Neural cell (in vitro differentiated cells): Measurements from ENCODE around the gene C3orf70. TPM values are rescaled to one million over a fixed set of nuclear protein-coding genes. Genes with fewer than 3 reads are reported as not detected.

Experiments used
- H2AFZ ChIP-seq: fragments of 200-600, 300-800 bp; sonication (generic), shearing (Covaris generic); 2 replicates; pipeline ENCODE4 v1.6.0; 2014; ENCODE audit warnings: low read depth, mild to moderate bottlenecking, antibody characterized with exemption, low read length, moderate library complexity
- H3F3A ChIP-seq: fragments of 200-600 bp; shearing (Covaris generic); 2 replicates; pipeline ENCODE4 v1.6.1; 2016; ENCODE audit warnings: mild to moderate bottlenecking, moderate library complexity, mixed read lengths, antibody characterized with exemption, low read length; ENCODE audit not compliant: insufficient read depth, poor library complexity, severe bottlenecking
- H3K27ac ChIP-seq: fragments of 200-600, 300-800 bp; sonication (generic), shearing (Covaris generic); 2 replicates; pipeline ENCODE4 v1.5.1; 2014; ENCODE audit warnings: mild to moderate bottlenecking, low read length, moderate library complexity
- H3K27me3 ChIP-seq: fragments of 300-800, 200-600 bp; sonication (generic), shearing (Covaris generic); 2 replicates; pipeline ENCODE4 v1.6.0; 2014; ENCODE audit warnings: mild to moderate bottlenecking, low read depth, low read length, moderate library complexity; ENCODE audit not compliant: insufficient read depth
- H3K36me3 ChIP-seq: fragments of 300-800, 200-600 bp; sonication (generic), shearing (Covaris generic); 2 replicates; pipeline ENCODE4 v1.5.1; 2014; ENCODE audit warnings: mild to moderate bottlenecking, antibody characterized with exemption, low read length, moderate library complexity; ENCODE audit not compliant: insufficient read depth
- H3K4me2 ChIP-seq: fragments of 300-800, 200-600 bp; sonication (generic), shearing (Covaris generic); 2 replicates; pipeline ENCODE4 v1.6.0; 2014; ENCODE audit warnings: mild to moderate bottlenecking, low read length
- H3K4me3 ChIP-seq: fragments of 300-800, 200-600 bp; sonication (generic), shearing (Covaris generic); 2 replicates; pipeline ENCODE4 v1.5.1; 2014; ENCODE audit warnings: mild to moderate bottlenecking, low read length, moderate library complexity
- H3K79me2 ChIP-seq: fragments of 200-600 bp; shearing (Covaris generic); replicated peaks from 2 replicates; pipeline ENCODE4 v1.6.0; 2014; ENCODE audit warnings: mild to moderate bottlenecking, low read length, moderate library complexity; ENCODE audit not compliant: insufficient read depth
- H3K9ac ChIP-seq: fragments of 300-800, 200-600 bp; sonication (generic), shearing (Covaris generic); 2 replicates; pipeline ENCODE4 v1.6.1; 2016; ENCODE audit warnings: mild to moderate bottlenecking, low read length, mixed read lengths
- H3K9me2 ChIP-seq: fragments of 200-600 bp; shearing (Covaris generic); 2 replicates; pipeline ENCODE4 v1.6.1; 2016; ENCODE audit warnings: mild to moderate bottlenecking, low read length, mixed read lengths; ENCODE audit not compliant: insufficient read depth
- H3K9me3 ChIP-seq: fragments of 200-600, 300-800 bp; sonication (generic), shearing (Covaris generic); 2 replicates; pipeline ENCODE4 v1.6.1; 2016; ENCODE audit warnings: mild to moderate bottlenecking, mixed run types, low read length, moderate library complexity, mixed read lengths
- H4K20me1 ChIP-seq: fragments of 200-600 bp; shearing (Covaris generic); 2 replicates; pipeline ENCODE4 v1.6.1; 2016; ENCODE audit warnings: mild to moderate bottlenecking, mixed run types; ENCODE audit not compliant: insufficient read depth
- EP300 ChIP-seq: fragments of 450-650 bp; conservative IDR thresholded peaks from 2 replicates; pipeline ENCODE4 v1.6.1; 2014; ENCODE audit warnings: antibody characterized with exemption, mild to moderate bottlenecking, moderate library complexity; ENCODE audit not compliant: poor library complexity, severe bottlenecking
- EZH2 ChIP-seq: fragments of 200-600, 300-800 bp; shearing (Covaris generic), sonication (generic); IDR thresholded peaks from 2 replicates; pipeline ENCODE4 v1.6.1; 2014; ENCODE audit warnings: antibody characterized with exemption, low read length, borderline replicate concordance, mild to moderate bottlenecking; ENCODE audit not compliant: insufficient read depth, poor library complexity, severe bottlenecking
- MXI1 ChIP-seq: fragments of 450-650 bp; conservative IDR thresholded peaks from 2 replicates; pipeline ENCODE4 v1.6.1; 2014; ENCODE audit warnings: antibody characterized with exemption, mild to moderate bottlenecking; ENCODE audit not compliant: poor library complexity, severe bottlenecking
- POLR2AphosphoS5 ChIP-seq: IDR thresholded peaks from 2 replicates; pipeline ENCODE4 v1.6.1; 2012
- RAD21 ChIP-seq: fragments of 450-650 bp; conservative IDR thresholded peaks from 2 replicates; pipeline ENCODE4 v1.6.1; 2014; ENCODE audit warnings: antibody characterized with exemption, mild to moderate bottlenecking, moderate library complexity
- SMC3 ChIP-seq: fragments of 450-650 bp; conservative IDR thresholded peaks from 2 replicates; pipeline ENCODE4 v1.6.1; 2014; ENCODE audit warnings: antibody characterized with exemption, mild to moderate bottlenecking, moderate library complexity; ENCODE audit not compliant: poor library complexity
- TAF1 ChIP-seq: IDR thresholded peaks from 2 replicates; pipeline ENCODE4 v1.6.1; 2012; ENCODE audit warnings: low read depth
- polyA plus RNA-seq: library from polyadenylated mRNA; depleted of rRNA; stranded (reverse); fragments of >200 nt; gene quantifications from 2 replicates; pipeline ENCODE4 v1.2.3, GENCODE V29; 2014
- TF ChIP-seq, protein P1 (sequence below): IDR thresholded peaks from 2 replicates; pipeline ENCODE4 v1.6.1; 2012; ENCODE audit warnings: borderline replicate concordance
- TF ChIP-seq, protein P2 (sequence below): fragments of 450-650 bp; IDR thresholded peaks from 2 replicates; pipeline ENCODE4 v1.5.1; 2014; ENCODE audit warnings: antibody characterized with exemption, mild to moderate bottlenecking, moderate library complexity; ENCODE audit not compliant: poor library complexity, severe bottlenecking

C3orf70 gene
- polyA plus RNA-seq, 1 donor from 2014 or later: 3.4 TPM

DNA sequence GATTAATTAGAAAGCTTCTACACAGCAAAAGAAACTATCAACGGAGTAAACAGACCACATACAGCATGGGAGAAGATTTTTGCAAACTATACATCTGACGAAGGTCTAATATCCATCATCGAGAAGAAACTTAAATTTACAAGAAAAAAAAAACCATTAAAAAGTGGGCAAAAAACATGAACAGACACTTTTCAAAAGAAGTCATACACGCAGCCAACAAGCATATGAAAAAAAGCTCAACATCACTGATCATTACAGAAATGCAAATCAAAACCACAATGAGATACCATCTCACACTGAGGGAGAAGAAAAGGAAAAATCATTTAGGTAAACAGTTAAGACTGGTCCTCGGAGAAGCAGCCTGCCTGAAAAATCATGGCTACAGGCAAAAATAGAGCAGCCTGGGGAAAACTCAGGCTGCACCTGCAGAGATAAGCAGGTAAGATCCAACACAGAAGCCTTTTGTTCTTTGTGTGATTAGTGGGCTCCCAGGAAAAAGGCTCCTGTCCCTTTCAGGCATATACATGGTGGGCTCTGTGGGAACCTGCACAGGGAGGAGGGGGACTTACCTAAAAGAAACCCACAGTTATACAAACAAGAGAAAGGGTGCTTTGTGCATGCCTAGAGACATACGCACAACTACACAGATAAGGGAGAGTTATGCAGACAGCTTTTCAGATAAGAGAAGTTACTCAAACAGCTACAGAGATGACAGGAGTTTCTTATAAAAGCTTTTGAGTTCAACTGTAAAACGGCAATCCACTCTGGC is 49.3 kb downstream of the C3orf70 start:
- no peaks in the 10 kb centered on the region for H4K20me1 ChIP-seq
- H3K9ac ChIP-seq: no peak overlapping the region
- H3K27me3 ChIP-seq: no peaks in the 10 kb centered on the region
- no peak overlapping the region for H3K27ac ChIP-seq
- no peaks in the 10 kb centered on the region for H3K9me3 ChIP-seq
- no peaks in the 10 kb centered on the region for H3K36me3 ChIP-seq
- H3K79me2 ChIP-seq: no peaks in the 10 kb centered on the region
- TF ChIP-seq EP300 (no peak), EZH2 (no peak), POLR2AphosphoS5 (no peak), RAD21 (no peak), TAF1 (no peak), MXI1 (no peak), SMC3 (no peak)
- TF ChIP-seq, protein P1, sequence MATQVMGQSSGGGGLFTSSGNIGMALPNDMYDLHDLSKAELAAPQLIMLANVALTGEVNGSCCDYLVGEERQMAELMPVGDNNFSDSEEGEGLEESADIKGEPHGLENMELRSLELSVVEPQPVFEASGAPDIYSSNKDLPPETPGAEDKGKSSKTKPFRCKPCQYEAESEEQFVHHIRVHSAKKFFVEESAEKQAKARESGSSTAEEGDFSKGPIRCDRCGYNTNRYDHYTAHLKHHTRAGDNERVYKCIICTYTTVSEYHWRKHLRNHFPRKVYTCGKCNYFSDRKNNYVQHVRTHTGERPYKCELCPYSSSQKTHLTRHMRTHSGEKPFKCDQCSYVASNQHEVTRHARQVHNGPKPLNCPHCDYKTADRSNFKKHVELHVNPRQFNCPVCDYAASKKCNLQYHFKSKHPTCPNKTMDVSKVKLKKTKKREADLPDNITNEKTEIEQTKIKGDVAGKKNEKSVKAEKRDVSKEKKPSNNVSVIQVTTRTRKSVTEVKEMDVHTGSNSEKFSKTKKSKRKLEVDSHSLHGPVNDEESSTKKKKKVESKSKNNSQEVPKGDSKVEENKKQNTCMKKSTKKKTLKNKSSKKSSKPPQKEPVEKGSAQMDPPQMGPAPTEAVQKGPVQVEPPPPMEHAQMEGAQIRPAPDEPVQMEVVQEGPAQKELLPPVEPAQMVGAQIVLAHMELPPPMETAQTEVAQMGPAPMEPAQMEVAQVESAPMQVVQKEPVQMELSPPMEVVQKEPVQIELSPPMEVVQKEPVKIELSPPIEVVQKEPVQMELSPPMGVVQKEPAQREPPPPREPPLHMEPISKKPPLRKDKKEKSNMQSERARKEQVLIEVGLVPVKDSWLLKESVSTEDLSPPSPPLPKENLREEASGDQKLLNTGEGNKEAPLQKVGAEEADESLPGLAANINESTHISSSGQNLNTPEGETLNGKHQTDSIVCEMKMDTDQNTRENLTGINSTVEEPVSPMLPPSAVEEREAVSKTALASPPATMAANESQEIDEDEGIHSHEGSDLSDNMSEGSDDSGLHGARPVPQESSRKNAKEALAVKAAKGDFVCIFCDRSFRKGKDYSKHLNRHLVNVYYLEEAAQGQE: no peak
- TF ChIP-seq, protein P2, sequence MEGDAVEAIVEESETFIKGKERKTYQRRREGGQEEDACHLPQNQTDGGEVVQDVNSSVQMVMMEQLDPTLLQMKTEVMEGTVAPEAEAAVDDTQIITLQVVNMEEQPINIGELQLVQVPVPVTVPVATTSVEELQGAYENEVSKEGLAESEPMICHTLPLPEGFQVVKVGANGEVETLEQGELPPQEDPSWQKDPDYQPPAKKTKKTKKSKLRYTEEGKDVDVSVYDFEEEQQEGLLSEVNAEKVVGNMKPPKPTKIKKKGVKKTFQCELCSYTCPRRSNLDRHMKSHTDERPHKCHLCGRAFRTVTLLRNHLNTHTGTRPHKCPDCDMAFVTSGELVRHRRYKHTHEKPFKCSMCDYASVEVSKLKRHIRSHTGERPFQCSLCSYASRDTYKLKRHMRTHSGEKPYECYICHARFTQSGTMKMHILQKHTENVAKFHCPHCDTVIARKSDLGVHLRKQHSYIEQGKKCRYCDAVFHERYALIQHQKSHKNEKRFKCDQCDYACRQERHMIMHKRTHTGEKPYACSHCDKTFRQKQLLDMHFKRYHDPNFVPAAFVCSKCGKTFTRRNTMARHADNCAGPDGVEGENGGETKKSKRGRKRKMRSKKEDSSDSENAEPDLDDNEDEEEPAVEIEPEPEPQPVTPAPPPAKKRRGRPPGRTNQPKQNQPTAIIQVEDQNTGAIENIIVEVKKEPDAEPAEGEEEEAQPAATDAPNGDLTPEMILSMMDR: no peak
- no peaks in the 10 kb centered on the region for H3F3A ChIP-seq
- H3K4me2 ChIP-seq: no peak overlapping the region
- H3K4me3 ChIP-seq: no peak overlapping the region
- no peak overlapping the region for H2AFZ ChIP-seq
- H3K9me2 ChIP-seq: no peaks in the 10 kb centered on the region

DNA sequence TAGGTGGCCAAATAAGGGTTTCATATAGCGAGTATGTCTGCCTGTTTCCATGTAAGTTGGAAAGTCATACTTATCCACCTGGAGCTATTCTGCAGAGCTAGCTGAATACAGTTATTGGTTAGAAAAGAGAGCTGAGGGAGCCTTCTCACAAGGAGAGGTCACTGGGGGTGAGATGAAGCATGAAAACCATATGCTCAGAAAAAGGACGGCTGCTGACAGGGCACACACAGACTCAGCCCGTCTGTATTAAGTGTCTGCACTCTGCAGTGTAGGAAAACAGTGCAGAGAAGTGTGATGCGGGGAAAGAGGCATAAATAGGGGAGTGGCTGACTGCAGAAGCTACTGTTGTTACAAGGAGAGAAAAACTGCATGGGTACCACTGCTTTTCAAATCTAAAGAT is 58.2 kb downstream of the C3orf70 start:
- Histone ChIP-seq H3K36me3 (no peaks in the 10 kb centered on the region), H2AFZ (no peak overlapping the region)

More for the DNA sequence above, 58.2 kb downstream of the C3orf70 start:
- Histone ChIP-seq H3K9me2 (no peaks in the 10 kb centered on the region), H3K79me2 (no peaks in the 10 kb centered on the region), H3K27me3 (no peaks in the 10 kb centered on the region), H3K4me2 (no peak overlapping the region), H4K20me1 (no peaks in the 10 kb centered on the region), H3K9ac (no peak overlapping the region), H3K4me3 (no peak overlapping the region), H3F3A (no peaks in the 10 kb centered on the region), H3K9me3 (no peaks in the 10 kb centered on the region), H3K27ac (no peak overlapping the region)
- TF ChIP-seq TAF1: no peak
- TF ChIP-seq SMC3: no peak
- TF ChIP-seq, protein P2: no peak
- no peak for TF ChIP-seq EZH2
